Chondrocyte (in vitro differentiated cells): Measurements from ENCODE around the gene ATP6V0C. TPM values are rescaled to one million over a fixed set of nuclear protein-coding genes. Genes with fewer than 3 reads are reported as not detected.

Experiments used
- DNase-seq: peaks from one replicate; pipeline ENCODE4 v3.0.0; 2021; ENCODE audit warnings: mixed read lengths, low spot score
- H3K27ac Mint-ChIP-seq: one replicate; pipeline ENCODE4 v1.8.0; 2021; ENCODE audit warnings: mild to moderate bottlenecking, moderate library complexity, mixed read lengths; ENCODE audit not compliant: unreplicated experiment
- H3K27me3 Mint-ChIP-seq: 2 replicates; pipeline ENCODE4 v1.8.0; 2021; ENCODE audit warnings: low read depth, mixed read lengths
- H3K36me3 Mint-ChIP-seq: 2 replicates; pipeline ENCODE4 v1.8.0; 2021; ENCODE audit warnings: low read depth, mixed read lengths
- H3K4me1 Mint-ChIP-seq: 2 replicates; pipeline ENCODE4 v1.8.0; 2021; ENCODE audit warnings: low read depth, mild to moderate bottlenecking, mixed read lengths
- H3K4me3 Mint-ChIP-seq: one replicate; pipeline ENCODE4 v1.8.0; 2021; ENCODE audit warnings: mild to moderate bottlenecking, moderate library complexity, mixed read lengths; ENCODE audit not compliant: unreplicated experiment
- H3K9me3 Mint-ChIP-seq: 2 replicates; pipeline ENCODE4 v1.8.0; 2021; ENCODE audit warnings: low read depth, mixed read lengths
- total RNA-seq: library from RNA; stranded (reverse); gene quantifications from 3 replicates; pipeline ENCODE4 v1.2.1, GENCODE V29; 2021
- TF ChIP-seq, protein P1 (sequence below): fragments of 200-600 bp; sonication (generic); IDR thresholded peaks from 2 replicates; pipeline ENCODE4 v1.5.0; 2021; ENCODE audit warnings: antibody characterized with exemption, mild to moderate bottlenecking, moderate library complexity

The ATP6V0C gene
- total RNA-seq, 1 donor from 2014 or later, result 200 TPM

DNA sequence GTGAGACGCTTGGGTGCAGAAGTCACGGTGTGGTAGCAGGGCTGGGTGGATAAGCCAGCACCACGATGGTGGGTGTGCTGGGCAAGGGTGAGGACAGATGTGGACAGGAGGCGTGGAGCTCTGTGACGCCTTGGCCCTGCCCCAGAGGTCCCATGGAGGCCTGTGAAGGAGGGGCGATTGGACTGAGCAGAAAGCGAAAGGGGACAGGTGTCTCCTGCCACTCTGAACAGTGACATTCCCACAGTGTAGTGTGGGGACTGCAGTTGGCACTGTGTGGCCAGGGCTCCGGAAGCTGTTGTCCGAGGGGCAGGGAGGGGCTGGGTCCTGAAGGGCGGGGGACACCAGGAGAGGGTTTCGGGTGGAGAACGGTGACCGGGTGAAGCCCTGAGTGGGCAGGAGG, 31.5 kb upstream of the ATP6V0C start:
- no peak overlapping the region for H3K27ac Mint-ChIP-seq
- peaks cover 20% of the 10 kb centered on the region for H3K4me1 Mint-ChIP-seq

DNA sequence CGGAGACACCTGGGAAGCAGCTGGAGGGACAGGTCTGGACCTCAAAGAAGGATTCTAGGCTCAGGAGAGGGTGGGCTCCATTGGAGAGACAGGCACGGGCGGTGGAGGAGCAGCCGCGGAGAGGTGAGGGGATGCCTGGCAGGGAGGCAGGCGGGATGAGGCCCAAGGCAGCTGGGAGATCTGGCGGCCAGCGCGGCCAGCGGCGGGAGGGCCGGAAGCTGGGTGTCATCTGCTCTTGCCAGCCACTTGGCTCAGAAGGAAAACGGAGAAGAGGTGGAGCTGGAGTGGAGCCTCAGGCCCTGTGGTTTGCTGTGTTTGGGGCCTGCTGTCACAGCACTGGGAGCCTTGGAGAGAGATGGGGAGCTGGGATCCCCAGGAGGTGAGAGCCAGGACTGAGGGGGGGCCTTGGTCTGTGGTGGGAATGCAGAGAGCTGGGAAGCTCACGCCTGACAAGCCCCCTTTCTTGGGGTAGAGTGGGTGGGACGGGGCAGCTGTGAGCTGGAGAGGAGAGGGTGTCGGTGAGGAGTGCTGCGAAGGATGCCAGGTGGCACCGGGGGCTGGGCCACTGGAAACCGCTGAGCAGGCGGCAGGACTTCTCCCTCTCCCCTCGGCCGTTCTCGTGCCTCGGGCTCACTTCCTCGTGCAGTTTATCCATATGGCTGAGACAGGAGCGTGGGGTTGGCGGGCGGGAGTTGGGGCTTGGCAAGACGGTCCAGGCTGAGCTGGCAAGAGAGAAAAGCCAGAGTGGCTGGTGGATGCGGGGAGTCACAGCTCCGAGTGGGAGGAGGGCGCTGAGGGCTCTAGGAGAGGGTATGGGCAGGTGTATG, 30.8 kb upstream of the ATP6V0C start:
- H3K27ac Mint-ChIP-seq, result peak overlapping the region; percentile 76

More for the DNA sequence above, 31.5 kb upstream of the ATP6V0C start:
- Mint-ChIP-seq H3K4me3 (no peak overlapping the region), H3K9me3 (no peaks in the 10 kb centered on the region), H3K36me3 (peaks cover 1% of the 10 kb centered on the region), H3K27me3 (no peaks in the 10 kb centered on the region)
- TF ChIP-seq, protein P1, sequence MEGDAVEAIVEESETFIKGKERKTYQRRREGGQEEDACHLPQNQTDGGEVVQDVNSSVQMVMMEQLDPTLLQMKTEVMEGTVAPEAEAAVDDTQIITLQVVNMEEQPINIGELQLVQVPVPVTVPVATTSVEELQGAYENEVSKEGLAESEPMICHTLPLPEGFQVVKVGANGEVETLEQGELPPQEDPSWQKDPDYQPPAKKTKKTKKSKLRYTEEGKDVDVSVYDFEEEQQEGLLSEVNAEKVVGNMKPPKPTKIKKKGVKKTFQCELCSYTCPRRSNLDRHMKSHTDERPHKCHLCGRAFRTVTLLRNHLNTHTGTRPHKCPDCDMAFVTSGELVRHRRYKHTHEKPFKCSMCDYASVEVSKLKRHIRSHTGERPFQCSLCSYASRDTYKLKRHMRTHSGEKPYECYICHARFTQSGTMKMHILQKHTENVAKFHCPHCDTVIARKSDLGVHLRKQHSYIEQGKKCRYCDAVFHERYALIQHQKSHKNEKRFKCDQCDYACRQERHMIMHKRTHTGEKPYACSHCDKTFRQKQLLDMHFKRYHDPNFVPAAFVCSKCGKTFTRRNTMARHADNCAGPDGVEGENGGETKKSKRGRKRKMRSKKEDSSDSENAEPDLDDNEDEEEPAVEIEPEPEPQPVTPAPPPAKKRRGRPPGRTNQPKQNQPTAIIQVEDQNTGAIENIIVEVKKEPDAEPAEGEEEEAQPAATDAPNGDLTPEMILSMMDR, result no peak
- DNase-seq, result no peak

DNA sequence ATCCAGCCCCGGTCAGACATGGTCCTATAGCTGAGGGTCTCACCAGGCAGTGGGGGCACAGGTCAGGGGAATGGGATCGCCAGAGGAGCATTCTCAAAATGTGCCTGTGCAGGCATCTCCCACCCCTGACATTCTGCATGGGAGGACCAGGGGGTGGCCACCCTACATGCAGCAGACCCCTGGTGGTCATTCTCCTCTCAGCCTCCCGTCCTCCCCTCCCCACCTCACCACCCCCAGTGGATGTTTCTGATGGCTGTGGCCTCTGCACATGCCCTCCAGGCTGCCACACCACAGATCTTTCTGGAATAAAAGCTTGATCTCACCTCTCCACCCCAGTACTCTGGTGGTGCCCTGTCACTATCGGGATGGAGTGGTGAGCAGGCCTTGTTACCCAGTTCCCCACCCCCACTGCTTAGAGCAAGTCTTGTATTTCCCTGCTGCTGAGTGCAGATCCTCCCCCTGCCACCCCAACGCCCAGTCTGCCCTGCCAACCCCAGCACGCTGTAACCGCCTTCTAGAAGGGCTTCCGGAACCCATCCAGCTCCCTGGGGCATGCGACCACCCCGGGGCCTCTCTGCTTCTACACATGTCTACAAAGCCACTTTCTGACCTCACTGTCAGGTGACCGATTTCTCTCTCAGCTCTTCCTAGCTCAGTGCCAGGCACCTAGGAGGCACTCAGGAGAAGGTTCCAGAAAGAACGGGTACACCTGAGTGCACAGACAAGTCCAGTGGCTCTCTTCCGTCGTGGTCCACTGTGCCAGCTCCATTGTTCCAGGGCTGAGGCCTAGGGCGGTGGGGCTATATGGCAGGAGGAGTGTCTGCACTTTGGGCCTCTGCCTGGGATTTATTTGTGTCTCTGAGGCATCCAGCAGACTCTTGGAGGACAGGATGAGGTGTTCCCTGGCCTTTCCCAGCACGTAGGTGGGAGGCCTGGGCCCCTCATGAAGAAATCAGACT, 29.5 kb upstream of the ATP6V0C start:
- Mint-ChIP-seq H3K9me3 (no peaks in the 10 kb centered on the region), H3K27ac (no peak overlapping the region), H3K4me3 (no peak overlapping the region), H3K4me1 (peaks cover 14% of the 10 kb centered on the region), H3K27me3 (no peaks in the 10 kb centered on the region), H3K36me3 (peaks cover 1% of the 10 kb centered on the region)
- TF ChIP-seq, protein P1, result no peak
- DNase-seq, result no peak

More for the DNA sequence above, 30.8 kb upstream of the ATP6V0C start:
- DNase-seq, result no peak
- peaks cover 20% of the 10 kb centered on the region for H3K4me1 Mint-ChIP-seq
- peaks cover 1% of the 10 kb centered on the region for H3K36me3 Mint-ChIP-seq
- TF ChIP-seq, protein P1, result no peak
- H3K9me3 Mint-ChIP-seq, result no peaks in the 10 kb centered on the region
- H3K27me3 Mint-ChIP-seq, result no peaks in the 10 kb centered on the region
- peak overlapping the region; percentile 53 for H3K4me3 Mint-ChIP-seq

DNA sequence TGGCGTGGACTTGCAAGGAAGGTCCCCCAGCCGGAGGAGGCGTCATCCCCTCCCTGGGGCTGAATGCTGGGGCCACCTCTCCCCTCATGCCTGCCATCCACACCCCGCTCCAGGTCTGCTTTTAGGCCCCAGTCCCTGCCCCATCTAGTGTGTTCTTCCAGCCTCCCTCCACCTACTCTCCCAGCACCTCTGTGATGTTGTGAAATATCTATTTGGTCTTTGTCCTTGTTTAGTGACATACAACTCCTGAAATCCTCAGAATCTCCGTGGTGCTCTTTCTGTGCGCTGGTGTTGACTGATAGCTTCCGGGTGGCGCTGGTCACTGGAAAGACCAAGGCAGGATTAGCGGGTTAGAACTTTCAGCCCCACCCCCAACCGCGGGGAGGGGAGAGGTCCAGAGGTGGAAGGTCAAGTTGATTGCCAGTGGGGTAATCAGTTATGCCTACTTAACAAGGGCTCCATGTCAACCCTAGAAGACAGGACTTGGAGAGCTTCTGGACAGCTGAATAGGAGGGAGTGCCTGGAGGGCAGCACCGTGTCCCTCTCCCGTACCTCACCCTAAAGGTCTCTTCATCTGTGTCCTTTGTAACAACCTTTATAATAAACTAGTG, 28.7 kb upstream of the ATP6V0C start:
- TF ChIP-seq, protein P1, result no peak
- no peaks in the 10 kb centered on the region for H3K27me3 Mint-ChIP-seq
- peaks cover 14% of the 10 kb centered on the region for H3K4me1 Mint-ChIP-seq
- peaks cover 3% of the 10 kb centered on the region for H3K36me3 Mint-ChIP-seq
- DNase-seq, result no peak
- H3K27ac Mint-ChIP-seq, result no peak overlapping the region
- H3K9me3 Mint-ChIP-seq, result no peaks in the 10 kb centered on the region
- H3K4me3 Mint-ChIP-seq, result no peak overlapping the region
